Testis (tissue), 3 donors: Measurements from ENCODE around the gene ATPAF2. TPM values are rescaled to one million over a fixed set of nuclear protein-coding genes. Genes with fewer than 3 reads are reported as not detected.

Source experiments
- DNase-seq: peaks from one replicate; pipeline ENCODE4 v3.0.0-alpha.2; 2019
- H3K27ac ChIP-seq, 2 donors: fragments of 200-600 bp; sonication (generic); one replicate each; pipeline ENCODE4 v1.5.1; 2019
- H3K27me3 ChIP-seq: fragments of 200-600 bp; sonication (generic); one replicate; pipeline ENCODE4 v1.5.1; 2019
- H3K36me3 ChIP-seq: fragments of 200-600 bp; sonication (generic); one replicate; pipeline ENCODE4 v1.5.1; 2017; ENCODE audit warnings: low read depth; ENCODE audit errors: missing control alignments
- H3K4me1 ChIP-seq: fragments of 200-600 bp; sonication (generic); one replicate; pipeline ENCODE4 v1.5.1; 2019
- H3K4me3 ChIP-seq, 2 donors: fragments of 200-600 bp; sonication (generic); one replicate each; pipeline ENCODE4 v1.5.1; 2017 to 2019
- H3K9me3 ChIP-seq: fragments of 200-600 bp; sonication (generic); one replicate; pipeline ENCODE4 v1.5.1; 2017
- CTCF ChIP-seq, 3 experiments: fragments of 450-650 bp in 2 of 3; fragments of 200-600 bp in 1 of 3; sonication (generic) in 1 of 3; IDR thresholded peaks; one replicate each; pipeline ENCODE4 v1.5.1; 2016 to 2019; ENCODE audit warnings: antibody characterized with exemption in 3 of 3, mild to moderate bottlenecking in 2 of 3, moderate library complexity in 1 of 3
- POLR2A ChIP-seq: fragments of 450-650 bp; IDR thresholded peaks from one replicate; pipeline ENCODE4 v1.6.1; 2017; ENCODE audit warnings: antibody characterized with exemption, mild to moderate bottlenecking, moderate library complexity
- WGBS, 2 donors: methylation state at CpG; one replicate each; pipeline ENCODE4 v1.1.5; 2018; 5-methylcytosine and 5-hydroxymethylcytosine counted together
- intact Hi-C: fragments of 100-400 bp; cut with DNase I; formaldehyde crosslinking; loops from one replicate; pipeline ENCODE4 v1.15.1; 2023; ENCODE audit warnings: low total_unique reads
- polyA plus RNA-seq: library from polyadenylated mRNA; stranded (reverse); fragments of 350-450 nt; fragmentation: Illumina TruSeq; extraction: RNeasy Lipid Tissue Mini Kit (QIAGEN cat#74804); gene quantifications from one replicate; pipeline ENCODE4 v1.2.3, GENCODE V29; 2014; ENCODE audit warnings: low read depth, low replicate concordance; ENCODE audit not compliant: insufficient read depth
- total RNA-seq, 2 donors: library from RNA; depleted of rRNA; stranded (reverse); fragments of >200 nt; gene quantifications; one replicate each; pipeline ENCODE4 v1.2.3, GENCODE V29; 2016

ATPAF2 gene
- total and polyA plus RNA-seq, 3 donors from 2014 or later = 42.6 to 63.3 (median 59.9) TPM

- WGBS, 2 donors = 88 to 95% methylated on average over 3 to 4 of the region's 4 CpGs
- Histone ChIP-seq H3K27ac (no peak overlapping the region), H3K9me3 (no peaks in the 10 kb centered on the region), H3K36me3 (no peaks in the 10 kb centered on the region), H3K4me1 (no peaks in the 10 kb centered on the region), H3K4me3 (no peak overlapping the region), H3K27me3 (no peaks in the 10 kb centered on the region)
- TF ChIP-seq CTCF (IDR thresholded peaks at IDR 0.05) = no peak
- no peak for TF ChIP-seq POLR2A
- no peak for DNase-seq
- intact Hi-C loops = no loop called here
Observed at GRCh38 chr17:18066866-18067265, 27.9 kb upstream of the ATPAF2 start.

- TF ChIP-seq POLR2A (no peak), CTCF (IDR thresholded peaks at IDR 0.05) (no peak)
- Histone ChIP-seq H3K27me3 (no peaks in the 10 kb centered on the region), H3K4me1 (no peaks in the 10 kb centered on the region), H3K36me3 (no peaks in the 10 kb centered on the region), H3K4me3 (no peak overlapping the region), H3K27ac (no peak overlapping the region), H3K9me3 (no peaks in the 10 kb centered on the region)
- intact Hi-C loops = no loop called here
- no peak for DNase-seq
- WGBS, 2 donors = 95 to 99% methylated on average over 10 to 11 of the region's 11 CpGs
Observed at GRCh38 chr17:18065546-18065945, 26.6 kb upstream of the ATPAF2 start.

- TF ChIP-seq CTCF (IDR thresholded peaks at IDR 0.05) (no peak), POLR2A (no peak)
- Histone ChIP-seq H3K4me3 (no peak overlapping the region), H3K4me1 (no peaks in the 10 kb centered on the region), H3K27ac (no peak overlapping the region), H3K36me3 (no peaks in the 10 kb centered on the region), H3K27me3 (no peaks in the 10 kb centered on the region), H3K9me3 (no peaks in the 10 kb centered on the region)
- no peak for DNase-seq
- 80 to 86% methylated on average over 2 of the region's 2 CpGs for WGBS, 2 donors
- intact Hi-C loops = no loop called here
Observed at GRCh38 chr17:18064053-18064452, 25.1 kb upstream of the ATPAF2 start.

GRCh38 chr17:18059283-18059682 lies 20.3 kb upstream of the ATPAF2 start:
- TF ChIP-seq POLR2A (no peak), CTCF (IDR thresholded peaks at IDR 0.05) (no peak)
- no peak for DNase-seq
- intact Hi-C loops = no loop called here
- Histone ChIP-seq H3K4me1 (no peaks in the 10 kb centered on the region), H3K27ac (no peak overlapping the region), H3K36me3 (no peaks in the 10 kb centered on the region), H3K27me3 (no peaks in the 10 kb centered on the region), H3K9me3 (no peaks in the 10 kb centered on the region), H3K4me3 (no peak overlapping the region)
- 83 to 86% methylated on average over 5 of the region's 5 CpGs for WGBS, 2 donors

- H3K9me3 ChIP-seq = no peaks in the 10 kb centered on the region
- WGBS, 2 donors = 87 to 97% methylated on average over 3 of the region's 3 CpGs
- H3K4me1 ChIP-seq = no peaks in the 10 kb centered on the region
- H3K4me3 ChIP-seq = no peak overlapping the region
- DNase-seq = no peak
- no peaks in the 10 kb centered on the region for H3K27me3 ChIP-seq
- intact Hi-C loops = no loop called here
- no peaks in the 10 kb centered on the region for H3K36me3 ChIP-seq
- TF ChIP-seq POLR2A = no peak
- TF ChIP-seq CTCF (IDR thresholded peaks at IDR 0.05) = no peak
- H3K27ac ChIP-seq = no peak overlapping the region
Observed at GRCh38 chr17:18056214-18056613, 17.2 kb upstream of the ATPAF2 start.
